Upper lobe of left lung (tissue), 6 donors: ENCODE data around the gene GATAD1. TPM values are rescaled to one million over a fixed set of nuclear protein-coding genes. Genes with fewer than 3 reads are reported as not detected.

ENCODE experiments used
- ATAC-seq, 2 donors: fragments of 200-7000 bp; cut with Tn5 transposase; one replicate each; pipeline ENCODE4 v1.9.1; 2022; ENCODE audit warnings: mild to moderate bottlenecking in 2 of 2, moderate library complexity in 2 of 2; ENCODE audit not compliant: low FRiP score in 2 of 2
- DNase-seq, 2 donors: peaks; one replicate each; pipeline ENCODE4 v3.0.0-alpha.2; 2019 to 2020
- H3K27ac ChIP-seq, 4 donors: fragments of 200-600 bp; sonication (generic); one replicate each; pipeline ENCODE4 v1.5.1; 2016 to 2019
- H3K27me3 ChIP-seq, 4 donors: fragments of 200-600 bp; sonication (generic); one replicate each; pipeline ENCODE4 v1.5.1; 2017 to 2019
- H3K36me3 ChIP-seq, 4 donors: fragments of 200-600 bp; sonication (generic); one replicate each; pipeline ENCODE4 v1.5.1; 2016 to 2019
- H3K4me1 ChIP-seq, 4 donors: fragments of 200-600 bp; sonication (generic); one replicate each; pipeline ENCODE4 v1.5.1; 2018 to 2019
- H3K4me3 ChIP-seq, 4 donors: fragments of 200-600 bp; sonication (generic); one replicate each; pipeline ENCODE4 v1.5.1; 2017 to 2019; ENCODE audit warnings: mild to moderate bottlenecking in 2 of 4, moderate library complexity in 1 of 4
- H3K9me3 ChIP-seq, 4 donors: fragments of 200-600 bp; sonication (generic); one replicate each; pipeline ENCODE4 v1.5.1; 2018 to 2019
- CTCF ChIP-seq, 6 experiments: fragments of 450-650 bp in 4 of 6; fragments of 200-600 bp in 2 of 6; sonication (generic) in 2 of 6; IDR thresholded peaks; one replicate each; pipeline ENCODE4 v1.5.1; 2016 to 2019; ENCODE audit warnings: antibody characterized with exemption in 6 of 6
- EP300 ChIP-seq, 4 donors: sonication (generic); formaldehyde crosslinking; IDR thresholded peaks; one replicate each; pipeline ENCODE4 v1.5.1; 2017; ENCODE audit warnings: antibody characterized with exemption in 4 of 4, control low read depth in 2 of 4
- POLR2A ChIP-seq, 4 donors: fragments of 450-650 bp; IDR thresholded peaks; one replicate each; pipeline ENCODE4 v1.5.1; 2016 to 2017; ENCODE audit warnings: antibody characterized with exemption in 4 of 4, mild to moderate bottlenecking in 2 of 4
- POLR2AphosphoS5 ChIP-seq, 2 donors: sonication (generic); formaldehyde crosslinking; IDR thresholded peaks; one replicate each; pipeline ENCODE4 v1.5.1; 2017; ENCODE audit warnings: antibody characterized with exemption in 2 of 2
- WGBS, 2 donors: methylation state at CpG; one replicate each; pipeline ENCODE4 v1.1.5; 2017 to 2018; 5-methylcytosine and 5-hydroxymethylcytosine counted together
- total RNA-seq, 6 donors: library from RNA; depleted of rRNA in 4 of 6; stranded (reverse); fragments of >200 nt in 4 of 6; gene quantifications; one replicate each; pipeline versions ENCODE4 v1.1.0 to v1.2.1, GENCODE V29; 2016 to 2021
- donor health status: DM: no; HTN: no; CAD: no; lungs with moderate emphysema.
- donor health status: DM: no; HTN: yes; CAD: no; lungs with severe emphysema.

GATAD1 gene
- total RNA-seq, 6 donors from 2014 or later: 21.4 to 66.6 (median 39.5) TPM

GRCh38 chr7:92425311-92425947, 21.9 kb upstream of the GATAD1 start:
- TF ChIP-seq POLR2AphosphoS5 (IDR thresholded peaks at IDR 0.05) (no peak), POLR2A (IDR thresholded peaks at IDR 0.05) (no peak), EP300 (IDR thresholded peaks at IDR 0.05) (no peak), CTCF (IDR thresholded peaks at IDR 0.05) (no peak)
- Histone ChIP-seq H3K36me3 (no peaks in the 10 kb centered on the region), H3K4me1 (peaks cover 0 to 22% (median 6%) of the 10 kb centered on the region in 4 donors), H3K27ac (no peak overlapping the region), H3K9me3 (no peaks in the 10 kb centered on the region), H3K27me3 (no peaks in the 10 kb centered on the region), H3K4me3 (no peak overlapping the region)
- DNase-seq: no peak
- ATAC-seq: no peak
- WGBS, 2 donors: 53 to 54% methylated on average over 20 of the region's 20 CpGs

GRCh38 chr7:92427193-92427592, 20.1 kb upstream of the GATAD1 start:
- WGBS, 2 donors: 85 to 91% methylated on average over 3 of the region's 3 CpGs
- Histone ChIP-seq H3K36me3 (no peaks in the 10 kb centered on the region), H3K4me3 (no peak overlapping the region), H3K9me3 (no peaks in the 10 kb centered on the region), H3K4me1 (peaks cover 0 to 14% (median 4%) of the 10 kb centered on the region in 4 donors), H3K27ac (no peak overlapping the region), H3K27me3 (no peaks in the 10 kb centered on the region)
- TF ChIP-seq CTCF (IDR thresholded peaks at IDR 0.05): no peak
- no peak for ATAC-seq
- DNase-seq: no peak

GRCh38 chr7:92432299-92432946, 14.9 kb upstream of the GATAD1 start:
- Histone ChIP-seq H3K27me3 (no peaks in the 10 kb centered on the region), H3K4me3 (no peak overlapping the region), H3K4me1 (no peaks in the 10 kb centered on the region), H3K9me3 (no peaks in the 10 kb centered on the region), H3K27ac (no peak overlapping the region), H3K36me3 (no peaks in the 10 kb centered on the region)
- ATAC-seq: no peak
- DNase-seq: no peak
- no peak for TF ChIP-seq POLR2A (IDR thresholded peaks at IDR 0.05)
- TF ChIP-seq CTCF (IDR thresholded peaks at IDR 0.05): no peak
- TF ChIP-seq POLR2AphosphoS5 (IDR thresholded peaks at IDR 0.05): no peak
- no peak for TF ChIP-seq EP300 (IDR thresholded peaks at IDR 0.05)
- WGBS, 2 donors: 91 to 96% methylated on average over 3 of the region's 3 CpGs

- no peak for TF ChIP-seq CTCF (IDR thresholded peaks at IDR 0.05)
- TF ChIP-seq POLR2A (IDR thresholded peaks at IDR 0.05): no peak
- TF ChIP-seq POLR2AphosphoS5 (IDR thresholded peaks at IDR 0.05): no peak
- TF ChIP-seq EP300 (IDR thresholded peaks at IDR 0.05): no peak
- no peaks in the 10 kb centered on the region for H3K9me3 ChIP-seq
- DNase-seq (no peak), ATAC-seq (no peak)
- H3K27ac ChIP-seq: no peak overlapping the region
- WGBS, 2 donors: 95% methylated on average over 8 of the region's 8 CpGs
- H3K27me3 ChIP-seq: no peaks in the 10 kb centered on the region
- H3K4me3 ChIP-seq: no peak overlapping the region
- no peaks in the 10 kb centered on the region for H3K36me3 ChIP-seq
- H3K4me1 ChIP-seq: no peaks in the 10 kb centered on the region
Observed at GRCh38 chr7:92433019-92433418, 14.3 kb upstream of the GATAD1 start.

GRCh38 chr7:92435542-92435941, 11.7 kb upstream of the GATAD1 start:
- Histone ChIP-seq H3K4me3 (no peak overlapping the region), H3K9me3 (no peaks in the 10 kb centered on the region), H3K36me3 (no peaks in the 10 kb centered on the region), H3K27me3 (no peaks in the 10 kb centered on the region), H3K27ac (no peak overlapping the region), H3K4me1 (no peaks in the 10 kb centered on the region)
- TF ChIP-seq EP300 (IDR thresholded peaks at IDR 0.05) (no peak), POLR2A (IDR thresholded peaks at IDR 0.05) (no peak), POLR2AphosphoS5 (IDR thresholded peaks at IDR 0.05) (no peak), CTCF (IDR thresholded peaks at IDR 0.05) (no peak)
- ATAC-seq (no peak), DNase-seq (no peak)
- WGBS, 2 donors: 93 to 100% methylated on average over 2 of the region's 2 CpGs
